Measurements from ENCODE around the gene FKBP10.

GRCh38 chr17:41871789-41872188 lies 59.0 kb downstream of the FKBP10 start:
- TF ChIP-seq FOXK2 (IDR thresholded peaks at IDR 0.05) (no peak), L3MBTL2 (conservative IDR thresholded peaks at IDR 0.05) (no peak), FOXM1 (IDR thresholded peaks at IDR 0.05; ENCODE audit: borderline replicate concordance) (no peak), HDGF (IDR thresholded peaks at IDR 0.05; ENCODE audit: borderline replicate concordance) (no peak), SUZ12 (IDR thresholded peaks at IDR 0.05) (no peak), PKNOX1 (IDR thresholded peaks at IDR 0.05) (no peak), TARDBP (IDR thresholded peaks at IDR 0.05) (no peak), SP1 (IDR thresholded peaks at IDR 0.05) (no peak), LEF1 (IDR thresholded peaks at IDR 0.05; ENCODE audit: borderline replicate concordance) (no peak)

Measured in HEK293T (cell line).